Spleen (tissue), 7 donors: ENCODE measurements around the gene EPHA6.

ENCODE experiments used
- CTCF ChIP-seq, 11 experiments: fragments of 200-600 bp in 7 of 11; fragments of 450-650 bp in 4 of 11; sonication (generic) in 4 of 11; IDR thresholded peaks in 8 of 11; conservative IDR thresholded peaks in 3 of 11; 1 replicate in 7 of 11; 2 replicates in 4 of 11; pipeline versions ENCODE4 v1.4.0 to v1.8.0; 2016 to 2021; ENCODE audit warnings: antibody characterized with exemption in 11 of 11, inconsistent platforms in 4 of 11, mild to moderate bottlenecking in 1 of 11
- POLR2A ChIP-seq, 3 donors: fragments of 450-650 bp; IDR thresholded peaks; one replicate each; pipeline ENCODE4 v1.5.1; 2017; ENCODE audit warnings: antibody characterized with exemption in 3 of 3, mild to moderate bottlenecking in 1 of 3
- donor health status: DM: no; HTN: no; CAD: no; lungs with moderate emphysema.
- donor health status: DM: no; HTN: no; CAD: no.
- donor health status: DM: no; HTN: no; CAD: no.

- no peak for TF ChIP-seq CTCF (IDR thresholded peaks at IDR 0.05 in 8 of 11, conservative IDR thresholded peaks at IDR 0.05 in 3 of 11)
- no peak for TF ChIP-seq POLR2A (IDR thresholded peaks at IDR 0.05)
Measured at GRCh38 chr3:96803870-96804269, 10.5 kb upstream of the EPHA6 start.
